HG02885 (cell line): Measurements from ENCODE around the gene SUSD6.

ENCODE experiments used
- ATAC-seq: cut with Tn5 transposase; IDR thresholded peaks from one replicate; pipeline ENCODE4 v1.9.1; 2021; ENCODE audit warnings: mild to moderate bottlenecking; ENCODE audit not compliant: unreplicated experiment, poor library complexity

Gene SUSD6

GRCh38 chr14:69611172-69612013 is at the start of gene SUSD6:
SUSD6 (plus strand) TSS chr14:69611596; CDS start chr14:69658593, 46,997 bp downstream.
- ATAC-seq, result peak; percentile 69

GRCh38 chr14:69561893-69562292 is 49.5 kb upstream of the SUSD6 start:
- ATAC-seq, result no peak

- no peak for ATAC-seq
These were observed 43.8 kb upstream of the SUSD6 start for GRCh38 chr14:69567563-69567962.

- ATAC-seq, result no peak
These were observed 41.5 kb upstream of the SUSD6 start for GRCh38 chr14:69569859-69570258.

- ATAC-seq, result no peak
These were observed 40.5 kb upstream of the SUSD6 start for GRCh38 chr14:69570836-69571330.

GRCh38 chr14:69571449-69572029 is 39.9 kb upstream of the SUSD6 start:
- ATAC-seq, result no peak

- no peak for ATAC-seq
These were observed 39.2 kb upstream of the SUSD6 start for GRCh38 chr14:69572030-69572840.

GRCh38 chr14:69572841-69573135 is 38.6 kb upstream of the SUSD6 start:
- no peak for ATAC-seq

- ATAC-seq, result no peak
These were observed 38.1 kb upstream of the SUSD6 start for GRCh38 chr14:69573205-69573830.

- ATAC-seq, result no peak
These were observed 37.5 kb upstream of the SUSD6 start for GRCh38 chr14:69573831-69574262.

- ATAC-seq, result no peak
These were observed 37.0 kb upstream of the SUSD6 start, which contains the start of gene CCDC177 for GRCh38 chr14:69574263-69574953. CCDC177 (minus strand) TSS chr14:69574871; CDS start chr14:69573622, 1,249 bp downstream.

GRCh38 chr14:69574954-69575295 is 36.5 kb upstream of the SUSD6 start:
- no peak for ATAC-seq

GRCh38 chr14:69579476-69579875 is 31.9 kb upstream of the SUSD6 start:
- no peak for ATAC-seq

GRCh38 chr14:69580009-69580577 is 31.3 kb upstream of the SUSD6 start:
- ATAC-seq, result no peak

GRCh38 chr14:69581316-69581935 is 30.0 kb upstream of the SUSD6 start:
- no peak for ATAC-seq

GRCh38 chr14:69582212-69582611 is 29.2 kb upstream of the SUSD6 start:
- no peak for ATAC-seq

- ATAC-seq, result no peak
These were observed 28.6 kb upstream of the SUSD6 start for GRCh38 chr14:69582829-69583228.

- ATAC-seq, result no peak
These were observed 27.0 kb upstream of the SUSD6 start for GRCh38 chr14:69584389-69584788.

- no peak for ATAC-seq
These were observed 25.0 kb upstream of the SUSD6 start for GRCh38 chr14:69586404-69586803.
